ENCODE data around the gene RNF112.
"Not testable (repeated sequence)": the region's sequence is repeated elsewhere in the genome, so short reads cannot be mapped to it uniquely, and the experiment has no call there.

RNF112 gene

GRCh38 chr17:19433255-19433654 lies 22.2 kb downstream of the RNF112 start:
- H3K36me3 ChIP-seq (ENCODE audit: control insufficient read depth, insufficient read depth, low read length), result no peaks in the 10 kb centered on the region
- H3K27ac ChIP-seq (ENCODE audit: low read depth, low read length), result no peak overlapping the region
- H3K27me3 ChIP-seq (ENCODE audit: control insufficient read depth, insufficient read depth, low read length), result no peaks in the 10 kb centered on the region
- no peaks in the 10 kb centered on the region for H3K4me1 ChIP-seq (ENCODE audit: control insufficient read depth, insufficient read depth, low read length)
- no peak overlapping the region for H3K4me3 ChIP-seq (ENCODE audit: low read length)
- no peak overlapping the region for H3K9ac ChIP-seq (ENCODE audit: low read length)

- Histone ChIP-seq H3K4me3 (ENCODE audit: low read length) (no peak overlapping the region), H3K4me1 (ENCODE audit: control insufficient read depth, insufficient read depth, low read length) (no peaks in the 10 kb centered on the region), H3K9ac (ENCODE audit: low read length) (no peak overlapping the region), H3K27ac (ENCODE audit: low read depth, low read length) (no peak overlapping the region), H3K36me3 (ENCODE audit: control insufficient read depth, insufficient read depth, low read length) (no peaks in the 10 kb centered on the region), H3K27me3 (ENCODE audit: control insufficient read depth, insufficient read depth, low read length) (no peaks in the 10 kb centered on the region)
Measured at GRCh38 chr17:19433727-19434340, 22.8 kb downstream of the RNF112 start.

- no peak overlapping the region for H3K27ac ChIP-seq (ENCODE audit: low read depth, low read length)
- no peaks in the 10 kb centered on the region for H3K4me1 ChIP-seq (ENCODE audit: control insufficient read depth, insufficient read depth, low read length)
- H3K4me3 ChIP-seq (ENCODE audit: low read length), result no peak overlapping the region
- H3K9ac ChIP-seq (ENCODE audit: low read length), result no peak overlapping the region
- H3K27me3 ChIP-seq (ENCODE audit: control insufficient read depth, insufficient read depth, low read length), result no peaks in the 10 kb centered on the region
- no peaks in the 10 kb centered on the region for H3K36me3 ChIP-seq (ENCODE audit: control insufficient read depth, insufficient read depth, low read length)
Measured at GRCh38 chr17:19440421-19440820, 29.4 kb downstream of the RNF112 start.

GRCh38 chr17:19441288-19441687 lies 30.3 kb downstream of the RNF112 start:
- not testable (repeated sequence) for H3K4me3 ChIP-seq (ENCODE audit: low read length); H3K27me3 ChIP-seq (ENCODE audit: control insufficient read depth, insufficient read depth, low read length); H3K9ac ChIP-seq (ENCODE audit: low read length)

GRCh38 chr17:19442731-19443130 lies 31.7 kb downstream of the RNF112 start:
- H3K4me1 ChIP-seq (ENCODE audit: control insufficient read depth, insufficient read depth, low read length), result peaks cover 12% of the 10 kb centered on the region
- no peak overlapping the region for H3K9ac ChIP-seq (ENCODE audit: low read length)
- no peaks in the 10 kb centered on the region for H3K36me3 ChIP-seq (ENCODE audit: control insufficient read depth, insufficient read depth, low read length)
- no peaks in the 10 kb centered on the region for H3K27me3 ChIP-seq (ENCODE audit: control insufficient read depth, insufficient read depth, low read length)
- H3K27ac ChIP-seq (ENCODE audit: low read depth, low read length), result no peak overlapping the region
- no peak overlapping the region for H3K4me3 ChIP-seq (ENCODE audit: low read length)

More at GRCh38 chr17:19441288-19441687, 30.3 kb downstream of the RNF112 start:
- H3K4me1 ChIP-seq (ENCODE audit: control insufficient read depth, insufficient read depth, low read length); H3K36me3 ChIP-seq (ENCODE audit: control insufficient read depth, insufficient read depth, low read length); H3K27ac ChIP-seq (ENCODE audit: low read depth, low read length): not testable (repeated sequence)

- H3K4me3 ChIP-seq (ENCODE audit: low read length), result no peak overlapping the region
- H3K27ac ChIP-seq (ENCODE audit: low read depth, low read length), result no peak overlapping the region
- no peaks in the 10 kb centered on the region for H3K27me3 ChIP-seq (ENCODE audit: control insufficient read depth, insufficient read depth, low read length)
- H3K36me3 ChIP-seq (ENCODE audit: control insufficient read depth, insufficient read depth, low read length), result no peaks in the 10 kb centered on the region
- no peak overlapping the region for H3K9ac ChIP-seq (ENCODE audit: low read length)
- H3K4me1 ChIP-seq (ENCODE audit: control insufficient read depth, insufficient read depth, low read length), result peaks cover 16% of the 10 kb centered on the region
Measured at GRCh38 chr17:19443148-19443547, 32.1 kb downstream of the RNF112 start.

GRCh38 chr17:19445105-19445504 lies 34.1 kb downstream of the RNF112 start:
- H3K36me3 ChIP-seq (ENCODE audit: control insufficient read depth, insufficient read depth, low read length), result no peaks in the 10 kb centered on the region
- H3K9ac ChIP-seq (ENCODE audit: low read length), result no peak overlapping the region
- no peak overlapping the region for H3K27ac ChIP-seq (ENCODE audit: low read depth, low read length)
- H3K4me3 ChIP-seq (ENCODE audit: low read length), result no peak overlapping the region
- H3K27me3 ChIP-seq (ENCODE audit: control insufficient read depth, insufficient read depth, low read length), result no peaks in the 10 kb centered on the region
- peaks cover 30% of the 10 kb centered on the region for H3K4me1 ChIP-seq (ENCODE audit: control insufficient read depth, insufficient read depth, low read length)

- Histone ChIP-seq H3K27ac (ENCODE audit: low read depth, low read length) (peak overlapping the region; percentile 87), H3K4me1 (ENCODE audit: control insufficient read depth, insufficient read depth, low read length) (peaks cover 30% of the 10 kb centered on the region)
- not testable (repeated sequence) for H3K9ac ChIP-seq (ENCODE audit: low read length); H3K36me3 ChIP-seq (ENCODE audit: control insufficient read depth, insufficient read depth, low read length); H3K27me3 ChIP-seq (ENCODE audit: control insufficient read depth, insufficient read depth, low read length); H3K4me3 ChIP-seq (ENCODE audit: low read length)
Measured at GRCh38 chr17:19446577-19446976, 35.5 kb downstream of the RNF112 start.

- no peaks in the 10 kb centered on the region for H3K36me3 ChIP-seq (ENCODE audit: control insufficient read depth, insufficient read depth, low read length)
- H3K27ac ChIP-seq (ENCODE audit: low read depth, low read length), result peak overlapping the region; percentile 87
- peaks cover 30% of the 10 kb centered on the region for H3K4me1 ChIP-seq (ENCODE audit: control insufficient read depth, insufficient read depth, low read length)
- H3K4me3 ChIP-seq (ENCODE audit: low read length), result no peak overlapping the region
- H3K27me3 ChIP-seq (ENCODE audit: control insufficient read depth, insufficient read depth, low read length), result no peaks in the 10 kb centered on the region
- H3K9ac ChIP-seq (ENCODE audit: low read length), result peak overlapping the region; percentile 6
Measured at GRCh38 chr17:19447085-19447583, 36.1 kb downstream of the RNF112 start.

- H3K27me3 ChIP-seq (ENCODE audit: control insufficient read depth, insufficient read depth, low read length), result no peaks in the 10 kb centered on the region
- H3K4me1 ChIP-seq (ENCODE audit: control insufficient read depth, insufficient read depth, low read length), result peaks cover 30% of the 10 kb centered on the region
- no peak overlapping the region for H3K9ac ChIP-seq (ENCODE audit: low read length)
- H3K4me3 ChIP-seq (ENCODE audit: low read length), result no peak overlapping the region
- no peaks in the 10 kb centered on the region for H3K36me3 ChIP-seq (ENCODE audit: control insufficient read depth, insufficient read depth, low read length)
- H3K27ac ChIP-seq (ENCODE audit: low read depth, low read length), result peak overlapping the region; percentile 87
Measured at GRCh38 chr17:19448341-19449268, 37.6 kb downstream of the RNF112 start.

GRCh38 chr17:19449656-19450055 lies 38.6 kb downstream of the RNF112 start:
- Histone ChIP-seq H3K27ac (ENCODE audit: low read depth, low read length) (peak overlapping the region; percentile 87), H3K4me3 (ENCODE audit: low read length) (no peak overlapping the region)

GRCh38 chr17:19453296-19453695 lies 42.3 kb downstream of the RNF112 start:
- H3K9ac ChIP-seq (ENCODE audit: low read length), result no peak overlapping the region
- H3K27me3 ChIP-seq (ENCODE audit: control insufficient read depth, insufficient read depth, low read length), result no peaks in the 10 kb centered on the region
- no peak overlapping the region for H3K27ac ChIP-seq (ENCODE audit: low read depth, low read length)
- no peaks in the 10 kb centered on the region for H3K36me3 ChIP-seq (ENCODE audit: control insufficient read depth, insufficient read depth, low read length)
- H3K4me3 ChIP-seq (ENCODE audit: low read length), result no peak overlapping the region
- H3K4me1 ChIP-seq (ENCODE audit: control insufficient read depth, insufficient read depth, low read length), result peaks cover 12% of the 10 kb centered on the region

More at GRCh38 chr17:19449656-19450055, 38.6 kb downstream of the RNF112 start:
- Histone ChIP-seq H3K9ac (ENCODE audit: low read length) (no peak overlapping the region), H3K36me3 (ENCODE audit: control insufficient read depth, insufficient read depth, low read length) (no peaks in the 10 kb centered on the region), H3K4me1 (ENCODE audit: control insufficient read depth, insufficient read depth, low read length) (peaks cover 30% of the 10 kb centered on the region), H3K27me3 (ENCODE audit: control insufficient read depth, insufficient read depth, low read length) (no peaks in the 10 kb centered on the region)
